Loucy (cell line): ENCODE measurements around the gene C16orf86.

Experiments
- H2AFZ ChIP-seq: fragments of 200-600 bp; sonication (generic); 2 replicates; pipeline ENCODE4 v1.6.0; 2016; ENCODE audit warnings: antibody characterized with exemption, mild to moderate bottlenecking, low read length, moderate library complexity
- H3F3A ChIP-seq: fragments of 200-600 bp; 2 replicates; pipeline ENCODE4 v1.6.0; 2016; ENCODE audit warnings: antibody characterized with exemption, low read depth, mild to moderate bottlenecking
- H3K27me3 ChIP-seq: fragments of 200-600 bp; sonication (generic); 2 replicates; pipeline ENCODE4 v1.6.1; 2014; ENCODE audit warnings: low read length, mild to moderate bottlenecking; ENCODE audit not compliant: insufficient read depth, poor library complexity, severe bottlenecking
- H3K36me3 ChIP-seq: fragments of 200-600 bp; sonication (generic); 2 replicates; pipeline ENCODE4 v1.6.1; 2016; ENCODE audit warnings: low read length; ENCODE audit not compliant: insufficient read depth
- H3K4me1 ChIP-seq: fragments of 200-600 bp; sonication (generic); 2 replicates; pipeline ENCODE4 v1.5.1; 2014; ENCODE audit warnings: low read length, mild to moderate bottlenecking; ENCODE audit not compliant: insufficient read depth, poor library complexity, severe bottlenecking
- H3K4me2 ChIP-seq: fragments of 200-600 bp; sonication (generic); 2 replicates; pipeline ENCODE4 v1.6.0; 2014; ENCODE audit warnings: antibody characterized with exemption, low read length, low read depth, mild to moderate bottlenecking; ENCODE audit not compliant: poor library complexity, severe bottlenecking
- H3K4me3 ChIP-seq: fragments of 200-600 bp; sonication (generic); 2 replicates; pipeline ENCODE4 v1.5.1; 2014; ENCODE audit warnings: low read length, mild to moderate bottlenecking, mixed read lengths; ENCODE audit not compliant: poor library complexity, severe bottlenecking
- H3K79me2 ChIP-seq: fragments of 200-600 bp; sonication (generic); 2 replicates; pipeline ENCODE4 v1.6.1; 2014; ENCODE audit warnings: low read length; ENCODE audit not compliant: insufficient read depth
- H3K9ac ChIP-seq: fragments of 200-600 bp; sonication (generic); 2 replicates; pipeline ENCODE4 v1.6.0; 2014; ENCODE audit warnings: mild to moderate bottlenecking, low read depth, low read length, moderate library complexity; ENCODE audit not compliant: poor library complexity, severe bottlenecking
- H3K9me2 ChIP-seq: fragments of 200-600 bp; sonication (generic); replicated peaks from 2 replicates; pipeline ENCODE4 v1.6.1; 2016; ENCODE audit warnings: low read depth, low read length, mixed read lengths
- H3K9me3 ChIP-seq: fragments of 200-600 bp; sonication (generic); 2 replicates; pipeline ENCODE4 v1.6.1; 2014; ENCODE audit warnings: mild to moderate bottlenecking, antibody characterized with exemption, low read length, low read depth; ENCODE audit not compliant: insufficient read depth
- H4K20me1 ChIP-seq: fragments of 200-600 bp; sonication (generic); 2 replicates; pipeline ENCODE4 v1.6.0; 2014; ENCODE audit warnings: antibody characterized with exemption, low read length, mild to moderate bottlenecking; ENCODE audit not compliant: insufficient read depth, poor library complexity, severe bottlenecking
- CTCF ChIP-seq: fragments of 200-600 bp; sonication (generic); conservative IDR thresholded peaks from 2 replicates; pipeline ENCODE4 v1.5.1; 2014; ENCODE audit warnings: mild to moderate bottlenecking, antibody characterized with exemption, low read length
- EZH2phosphoT487 ChIP-seq: fragments of 200-600 bp; IDR thresholded peaks from 2 replicates; pipeline ENCODE4 v1.6.1; 2018; ENCODE audit warnings: antibody characterized with exemption, mild to moderate bottlenecking, moderate library complexity, borderline replicate concordance

Gene C16orf86

GRCh38 chr16:67644038-67644437, 22.6 kb upstream of the C16orf86 start:
- H3K4me1 ChIP-seq: peaks cover 24% of the 10 kb centered on the region
- H4K20me1 ChIP-seq: peaks cover 9% of the 10 kb centered on the region
- no peaks in the 10 kb centered on the region for H3K27me3 ChIP-seq
- no peak for TF ChIP-seq EZH2phosphoT487
- no peak for TF ChIP-seq CTCF
- no peak overlapping the region for H2AFZ ChIP-seq
- H3F3A ChIP-seq: no peaks in the 10 kb centered on the region
- H3K9me3 ChIP-seq: no peaks in the 10 kb centered on the region
- H3K36me3 ChIP-seq: peaks cover 13% of the 10 kb centered on the region; the same call in 1 of the 2 replicates
- peak overlapping the region; percentile 98 for H3K4me3 ChIP-seq
- no peaks in the 10 kb centered on the region for H3K9me2 ChIP-seq
- peaks cover 39% of the 10 kb centered on the region for H3K79me2 ChIP-seq
- H3K4me2 ChIP-seq: peak overlapping the region; percentile 82
- H3K9ac ChIP-seq: peak overlapping the region; percentile 98

GRCh38 chr16:67645397-67646121, 21.1 kb upstream of the C16orf86 start:
- Histone ChIP-seq H3K79me2 (peaks cover 53% of the 10 kb centered on the region), H3K27me3 (no peaks in the 10 kb centered on the region), H3K9me2 (no peaks in the 10 kb centered on the region), H3K4me2 (peak overlapping the region; percentile 82), H3K9me3 (no peaks in the 10 kb centered on the region), H4K20me1 (peaks cover 20% of the 10 kb centered on the region), H2AFZ (peak overlapping the region; percentile 83), H3K36me3 (peaks cover 20% of the 10 kb centered on the region; the same call in 1 of the 2 replicates), H3K4me1 (peaks cover 24% of the 10 kb centered on the region), H3K4me3 (peak overlapping the region; percentile 98), H3F3A (no peaks in the 10 kb centered on the region), H3K9ac (peak overlapping the region; percentile 98)
- TF ChIP-seq CTCF: no peak
- no peak for TF ChIP-seq EZH2phosphoT487

- Histone ChIP-seq H3K9ac (peak overlapping the region; percentile 98), H4K20me1 (peaks cover 23% of the 10 kb centered on the region), H3K79me2 (peaks cover 62% of the 10 kb centered on the region), H3K4me1 (peaks cover 24% of the 10 kb centered on the region), H3K9me3 (no peaks in the 10 kb centered on the region), H3K27me3 (no peaks in the 10 kb centered on the region), H2AFZ (no peak overlapping the region), H3F3A (no peaks in the 10 kb centered on the region), H3K4me2 (peak overlapping the region; percentile 82), H3K4me3 (peak overlapping the region; percentile 98), H3K9me2 (no peaks in the 10 kb centered on the region), H3K36me3 (peaks cover 35% of the 10 kb centered on the region; the same call in 1 of the 2 replicates)
- no peak for TF ChIP-seq EZH2phosphoT487
- no peak for TF ChIP-seq CTCF
Observed at GRCh38 chr16:67647111-67647651, 19.4 kb upstream of the C16orf86 start.
